Measurements from ENCODE around the gene RAMP1.

RAMP1 gene

DNA sequence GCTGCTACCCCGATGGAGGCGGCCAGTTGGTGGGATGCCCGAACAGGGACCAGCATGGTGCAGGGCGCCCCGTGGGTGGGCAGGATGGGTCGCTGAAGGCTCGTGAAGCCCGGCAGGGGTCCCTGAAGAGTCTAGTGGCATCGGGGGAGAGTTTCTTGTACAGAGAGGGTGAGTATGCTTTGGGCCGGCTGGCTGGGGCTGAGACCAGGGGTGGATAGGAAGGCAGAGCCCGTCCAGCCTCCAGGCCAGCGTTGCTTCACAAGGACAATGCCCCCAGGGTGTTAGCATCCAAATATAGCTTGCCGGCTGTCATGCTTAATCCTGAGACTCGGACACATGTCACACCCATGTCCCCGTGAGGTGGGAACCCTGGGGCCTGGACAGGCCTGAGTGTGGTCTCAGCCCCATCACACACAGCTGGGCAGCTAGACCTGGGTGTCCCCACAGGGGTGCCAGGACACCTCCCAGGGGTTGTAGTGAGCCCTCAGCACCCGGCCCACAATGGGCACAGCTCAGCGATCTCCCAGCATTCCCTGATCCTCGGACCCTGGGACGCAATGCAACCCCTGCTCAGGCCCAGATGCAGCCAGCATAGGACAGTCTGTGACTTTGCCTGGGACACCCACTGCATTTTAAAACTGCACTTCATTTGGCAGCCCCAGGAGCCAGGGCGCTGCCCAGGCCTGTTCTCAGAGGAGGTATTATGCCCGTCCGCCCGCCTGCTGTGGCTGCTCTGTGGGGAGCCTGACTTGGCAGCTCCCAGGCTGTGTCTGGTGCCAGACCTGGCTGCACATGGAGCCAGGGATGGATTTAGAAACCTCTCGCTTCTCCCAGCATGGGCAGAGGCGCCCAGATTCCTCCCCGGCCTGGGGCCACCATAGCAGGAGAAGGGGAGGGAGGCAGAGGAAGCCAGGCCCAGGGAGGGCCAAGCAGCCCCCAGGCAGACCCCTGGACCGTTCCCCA is 36.4 kb downstream of the RAMP1 start:
- no peak for DNase-seq (ENCODE audit: low spot score)

DNA sequence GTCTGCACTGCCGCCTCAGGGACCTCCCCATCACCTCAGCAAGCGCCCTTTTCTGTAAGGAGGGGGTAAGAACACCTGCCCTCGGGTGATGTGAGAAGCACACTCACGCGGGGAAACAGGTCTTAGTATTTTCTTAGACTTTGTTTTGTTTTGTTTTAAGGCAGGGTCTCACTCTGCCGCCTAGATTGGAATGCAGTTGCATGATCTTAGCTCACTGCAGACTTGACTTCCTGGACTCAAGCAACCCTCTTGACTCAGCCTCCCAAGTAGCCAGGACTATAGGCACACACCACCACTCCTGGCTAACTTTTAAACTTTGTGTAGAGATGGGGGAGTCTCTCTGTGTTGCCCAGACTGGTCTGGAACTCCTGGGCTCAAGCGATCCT is 37.1 kb downstream of the RAMP1 start:
- DNase-seq (ENCODE audit: low spot score) = no peak

DNA sequence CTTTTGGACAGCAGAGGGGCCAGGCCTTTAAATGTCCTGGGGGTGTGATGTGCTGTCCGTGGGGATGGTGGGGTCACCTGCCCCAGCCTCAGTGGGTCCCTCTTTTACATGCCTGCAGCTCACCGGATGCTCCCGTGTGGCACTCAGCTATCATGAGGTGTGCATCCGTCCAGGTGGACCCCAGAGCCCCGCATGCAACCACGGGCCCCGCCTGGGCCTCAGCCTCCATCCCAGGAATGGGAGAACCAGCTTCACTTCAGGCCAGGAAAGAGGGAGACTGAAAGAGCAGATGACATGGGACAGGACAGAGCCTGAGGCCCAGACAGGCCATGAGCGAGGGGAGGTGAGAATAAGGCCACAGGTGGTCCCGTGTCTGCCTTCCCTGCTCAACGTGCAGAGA is 37.5 kb downstream of the RAMP1 start:
- no peak for DNase-seq (ENCODE audit: low spot score)

DNA sequence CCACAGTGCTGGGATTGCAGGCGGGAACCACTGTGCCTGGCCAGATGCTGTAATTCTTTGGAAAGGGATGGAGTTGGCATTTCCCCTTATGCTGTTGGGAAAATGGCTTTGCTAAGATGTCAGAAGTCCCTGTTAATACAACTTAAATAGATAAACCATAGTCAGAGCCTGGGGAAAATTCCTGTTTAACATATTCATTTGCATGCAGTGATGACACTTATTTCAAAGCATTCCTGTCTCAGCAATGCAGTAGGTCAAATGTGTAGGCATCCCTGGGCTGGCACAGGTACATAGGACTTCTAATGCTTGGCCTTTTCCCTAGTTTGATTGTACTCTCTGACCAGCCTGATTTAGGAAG is 38.6 kb downstream of the RAMP1 start:
- no peak for DNase-seq (ENCODE audit: low spot score)

DNA sequence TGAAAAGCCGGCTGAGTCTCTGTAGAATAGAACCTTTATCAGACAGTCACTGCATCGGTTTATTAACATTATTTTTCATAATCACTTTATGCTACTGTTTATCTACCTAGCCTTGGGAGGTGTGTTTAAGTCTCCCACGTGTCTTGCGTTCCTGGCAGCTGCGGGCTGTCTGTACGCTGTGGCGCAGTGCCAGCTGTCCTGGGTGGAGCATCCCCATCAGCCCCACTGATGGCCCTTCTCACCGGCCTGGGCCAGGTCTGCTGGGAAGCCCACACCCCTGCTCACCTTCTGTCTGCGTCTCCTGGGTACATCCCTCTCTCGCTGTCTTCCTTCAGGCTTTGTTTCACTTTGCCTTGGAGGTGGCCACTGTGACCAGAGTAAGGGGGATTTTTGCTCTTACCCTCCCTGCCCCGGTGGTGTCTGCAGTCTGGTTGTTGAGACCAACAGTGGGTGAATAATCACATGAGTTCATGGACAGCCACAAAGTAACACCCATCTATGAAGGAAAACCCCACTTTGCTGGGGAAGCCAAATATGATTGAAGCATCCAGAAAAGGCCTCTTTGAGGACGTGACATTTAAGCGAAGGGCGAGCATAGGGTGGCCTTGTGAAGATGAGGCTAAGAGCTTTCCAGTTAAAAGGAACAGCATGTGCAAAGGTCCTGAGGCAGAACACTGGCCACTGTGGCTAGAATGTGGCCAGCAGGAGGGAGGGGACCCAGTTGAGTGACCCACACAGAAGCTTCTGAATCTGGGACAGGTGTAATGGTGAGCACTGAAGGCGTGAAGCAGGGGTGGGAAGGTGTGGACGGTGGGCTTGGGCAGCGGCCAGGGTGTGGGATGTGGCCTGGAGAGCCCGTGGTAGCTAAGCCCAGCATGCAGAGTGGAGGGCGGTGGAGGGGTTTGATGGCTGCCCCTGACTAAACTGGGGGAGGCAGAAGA is 41.7 kb downstream of the RAMP1 start:
- DNase-seq (ENCODE audit: low spot score) = no peak

DNA sequence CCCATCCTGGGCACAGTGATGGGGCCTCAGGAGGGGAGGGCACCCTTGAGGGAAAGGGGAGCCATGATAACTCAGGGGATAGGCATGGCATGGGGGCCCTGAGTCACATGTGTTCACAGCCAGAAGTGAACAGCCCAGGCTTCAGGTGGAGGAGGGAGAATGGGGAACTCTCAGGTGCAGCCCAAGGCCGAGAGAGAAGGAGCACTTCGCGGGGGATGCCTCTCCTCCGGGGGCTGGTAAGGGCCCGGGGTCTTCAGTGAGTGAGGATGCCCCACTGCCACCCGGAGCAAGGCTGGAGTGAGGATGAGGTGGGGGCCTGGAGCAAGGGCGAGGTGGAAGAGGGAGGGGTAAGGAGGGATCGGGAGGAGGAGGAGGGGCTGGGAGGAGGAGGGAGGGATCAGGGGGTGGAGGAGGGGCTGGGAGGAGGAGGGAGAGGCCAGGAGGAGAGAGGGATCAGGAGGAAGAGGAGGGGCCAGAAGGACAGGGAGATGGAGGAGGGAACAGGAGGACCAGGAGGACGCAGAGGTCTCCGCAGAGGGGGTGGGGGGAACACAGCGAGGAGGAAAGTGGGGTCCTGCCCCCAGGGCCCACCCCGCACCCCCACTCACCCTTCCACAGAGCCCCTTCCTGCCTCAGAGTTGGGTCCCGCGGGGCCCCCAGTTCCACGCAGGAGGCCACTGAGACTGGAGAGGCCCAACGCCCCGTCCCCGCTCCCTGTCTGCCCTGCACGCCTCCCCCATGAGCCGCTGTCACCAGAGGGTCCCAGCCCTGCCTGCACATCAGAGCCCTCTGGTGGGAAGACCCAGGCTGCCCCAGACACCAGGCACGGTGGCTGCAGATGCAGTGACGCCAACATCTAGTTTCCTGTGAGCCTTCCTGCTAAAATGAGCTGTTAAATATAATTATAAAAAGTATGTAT is 42.8 kb downstream of the RAMP1 start:
- DNase-seq (ENCODE audit: low spot score) = no peak

DNA sequence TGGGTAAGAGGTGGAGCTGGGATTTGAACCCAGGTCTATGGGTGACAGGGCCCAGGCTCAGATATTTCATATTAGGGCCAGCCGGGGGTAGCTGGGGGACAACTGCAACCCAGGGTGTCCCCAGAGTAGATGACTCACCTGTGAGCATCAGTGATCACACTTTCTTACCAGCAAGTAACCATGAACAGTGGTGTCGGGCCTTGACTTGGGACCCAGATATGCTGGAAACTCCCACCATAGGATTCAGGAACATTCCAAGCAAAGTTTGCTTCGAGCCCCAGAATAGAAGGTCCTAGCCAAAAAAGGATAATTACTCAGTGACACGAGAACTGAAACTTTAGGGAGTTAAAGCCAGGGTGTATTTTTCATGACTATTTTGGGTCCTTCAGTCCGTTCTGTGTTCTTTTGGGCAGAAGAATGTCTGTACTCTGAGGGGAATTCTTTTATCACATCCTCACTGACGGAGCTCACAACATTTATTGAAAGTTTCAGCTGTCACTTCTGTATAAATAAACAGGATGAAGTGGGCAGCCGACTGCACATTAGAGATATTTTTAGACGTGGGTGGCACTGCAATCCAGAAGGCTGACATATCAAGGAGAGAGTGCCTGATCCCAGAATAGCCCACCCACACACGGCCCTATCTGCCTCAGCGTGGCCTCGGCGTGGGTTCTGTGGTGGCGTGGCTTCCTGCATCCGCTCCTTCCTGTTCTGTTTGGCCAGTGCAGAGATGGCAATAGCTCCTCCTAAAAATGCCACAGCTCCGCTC is 45.6 kb downstream of the RAMP1 start:
- peak; percentile 91 for DNase-seq (ENCODE audit: low spot score)

DNA sequence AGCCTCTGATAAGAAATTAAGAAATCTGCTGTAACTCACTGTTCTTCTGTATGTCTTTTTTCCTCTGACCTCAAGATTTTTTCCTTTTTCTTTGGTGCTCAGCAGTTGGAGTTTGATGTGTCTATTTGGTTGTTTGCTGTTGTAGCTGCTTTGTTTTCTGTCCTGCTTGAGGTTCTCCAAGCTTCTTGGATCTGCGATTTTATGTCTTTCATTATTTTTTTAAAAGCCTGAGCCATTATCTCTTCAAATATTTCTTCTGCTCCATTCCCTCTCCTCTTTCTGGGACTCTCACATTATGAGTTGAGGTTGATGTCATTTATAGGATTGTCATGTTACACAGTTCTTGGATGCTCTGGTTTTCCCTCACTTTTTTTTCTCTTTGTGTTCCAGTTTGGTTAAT is 47.7 kb downstream of the RAMP1 start:
- no peak for DNase-seq (ENCODE audit: low spot score)

DNA sequence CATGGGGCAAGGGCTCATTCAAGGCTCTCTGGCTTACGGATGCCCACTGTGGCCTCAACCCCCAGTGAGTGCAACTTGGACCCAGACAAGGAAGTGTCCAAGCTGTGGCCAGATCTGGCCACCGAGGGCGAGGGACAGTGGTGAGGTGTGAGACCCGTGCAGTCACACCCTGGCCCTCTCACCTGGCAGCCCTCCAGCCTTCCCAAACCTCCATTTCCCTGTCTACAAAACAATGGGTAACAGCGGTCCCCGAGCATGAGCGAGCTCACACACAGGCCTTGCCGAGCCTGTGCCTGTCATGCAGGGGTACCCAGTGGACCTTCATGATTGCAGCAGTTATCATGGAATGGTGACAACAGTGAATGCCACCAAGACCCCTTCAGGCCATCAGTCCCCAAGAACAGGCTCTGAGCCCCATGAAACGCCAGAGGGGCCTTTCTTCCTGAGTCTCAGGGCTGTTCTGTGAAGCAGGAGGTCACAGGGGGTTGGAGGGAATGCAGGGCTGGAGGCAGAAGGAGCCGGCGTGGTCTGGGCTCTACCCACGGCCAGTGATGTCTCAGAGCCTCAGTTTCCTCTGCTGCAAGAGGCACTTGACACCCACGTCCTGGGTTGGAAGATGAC is 49.8 kb downstream of the RAMP1 start:
- no peak for DNase-seq (ENCODE audit: low spot score)

DNA sequence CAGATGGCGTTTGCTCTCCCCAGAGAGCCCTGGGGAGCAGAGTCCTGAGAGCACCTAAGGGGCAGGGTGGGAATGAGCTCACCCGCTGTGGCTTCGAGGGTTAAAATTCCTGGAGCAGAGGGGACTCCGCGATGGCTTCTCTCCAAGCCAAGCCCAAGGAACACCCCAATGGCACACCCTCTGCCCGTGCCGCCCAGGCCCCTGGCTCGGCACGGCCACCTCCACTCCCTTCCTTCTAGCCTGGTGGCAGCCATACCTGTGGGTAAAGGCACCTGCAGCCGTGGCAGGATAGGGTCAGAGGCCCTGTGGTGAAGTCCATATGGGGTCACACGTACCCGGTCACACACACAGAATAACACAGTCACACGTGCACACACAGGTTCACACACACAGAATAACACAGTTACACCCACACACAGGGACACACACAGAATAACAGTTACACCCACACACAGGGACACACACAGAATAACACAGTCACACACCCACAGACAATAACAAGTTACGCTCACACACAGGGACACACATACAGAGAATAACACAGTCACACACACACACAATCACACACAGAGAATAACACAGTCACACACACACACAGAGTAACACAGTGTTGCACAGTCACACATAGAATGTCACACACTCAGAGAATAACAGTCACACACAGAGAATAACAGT is 50.5 kb downstream of the RAMP1 start:
- no peak for DNase-seq (ENCODE audit: low spot score)

DNA sequence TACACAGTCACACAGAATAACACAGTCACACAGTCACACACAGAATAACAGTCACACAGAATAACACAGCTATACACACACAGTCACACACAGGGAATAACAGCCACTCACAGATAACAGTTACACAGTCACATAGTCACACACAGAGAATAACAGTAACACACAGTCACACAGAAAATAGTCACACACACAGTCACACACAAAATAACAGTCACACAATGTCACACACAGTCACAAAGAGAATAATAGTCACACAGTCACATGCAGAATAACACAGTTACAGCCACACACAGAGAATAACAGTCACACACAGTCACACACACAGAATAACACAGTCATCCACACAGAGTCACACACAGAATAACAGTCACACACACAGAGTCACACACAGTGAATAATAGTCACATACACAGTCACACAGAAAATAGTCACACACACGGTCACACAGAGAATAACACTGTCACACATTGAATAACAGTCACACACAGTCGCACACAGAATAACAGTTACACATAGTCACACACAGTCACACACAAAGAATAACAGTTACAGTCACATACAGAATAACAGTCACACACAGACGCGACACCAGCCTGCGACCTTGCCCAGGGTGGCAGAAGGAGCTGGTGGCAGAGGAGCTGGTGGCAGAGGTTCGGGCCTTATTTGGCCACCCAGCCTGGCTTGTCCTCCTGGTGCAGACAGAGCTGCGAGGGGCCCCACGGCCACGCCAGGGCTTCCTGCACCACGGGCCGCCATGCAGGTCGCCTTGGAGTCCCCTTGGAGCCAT is 51.3 kb downstream of the RAMP1 start:
- DNase-seq (ENCODE audit: low spot score) = no peak

DNA sequence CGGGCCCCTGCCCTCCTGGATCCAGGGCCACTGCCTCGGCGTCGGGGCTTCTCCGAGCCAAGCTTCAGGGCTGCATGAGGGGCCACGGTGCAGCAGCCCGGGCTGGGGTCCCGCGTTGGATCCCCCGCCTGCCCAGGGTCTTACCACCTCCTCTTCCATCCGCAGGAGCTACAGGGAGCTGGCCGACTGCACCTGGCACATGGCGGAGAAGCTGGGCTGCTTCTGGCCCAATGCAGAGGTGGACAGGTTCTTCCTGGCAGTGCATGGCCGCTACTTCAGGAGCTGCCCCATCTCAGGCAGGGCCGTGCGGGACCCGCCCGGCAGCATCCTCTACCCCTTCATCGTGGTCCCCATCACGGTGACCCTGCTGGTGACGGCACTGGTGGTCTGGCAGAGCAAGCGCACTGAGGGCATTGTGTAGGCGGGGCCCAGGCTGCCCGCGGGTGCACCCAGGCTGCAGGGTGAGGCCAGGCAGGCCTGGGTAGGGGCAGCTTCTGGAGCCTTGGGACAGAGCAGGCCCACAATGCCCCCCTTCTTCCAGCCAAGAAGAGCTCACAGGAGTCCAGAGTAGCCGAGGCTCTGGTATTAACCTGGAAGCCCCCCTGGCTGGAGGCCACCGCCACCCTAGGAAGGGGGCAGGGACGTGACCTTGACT is 52.1 kb downstream of the RAMP1 start:
- no peak for DNase-seq (ENCODE audit: low spot score)

DNA sequence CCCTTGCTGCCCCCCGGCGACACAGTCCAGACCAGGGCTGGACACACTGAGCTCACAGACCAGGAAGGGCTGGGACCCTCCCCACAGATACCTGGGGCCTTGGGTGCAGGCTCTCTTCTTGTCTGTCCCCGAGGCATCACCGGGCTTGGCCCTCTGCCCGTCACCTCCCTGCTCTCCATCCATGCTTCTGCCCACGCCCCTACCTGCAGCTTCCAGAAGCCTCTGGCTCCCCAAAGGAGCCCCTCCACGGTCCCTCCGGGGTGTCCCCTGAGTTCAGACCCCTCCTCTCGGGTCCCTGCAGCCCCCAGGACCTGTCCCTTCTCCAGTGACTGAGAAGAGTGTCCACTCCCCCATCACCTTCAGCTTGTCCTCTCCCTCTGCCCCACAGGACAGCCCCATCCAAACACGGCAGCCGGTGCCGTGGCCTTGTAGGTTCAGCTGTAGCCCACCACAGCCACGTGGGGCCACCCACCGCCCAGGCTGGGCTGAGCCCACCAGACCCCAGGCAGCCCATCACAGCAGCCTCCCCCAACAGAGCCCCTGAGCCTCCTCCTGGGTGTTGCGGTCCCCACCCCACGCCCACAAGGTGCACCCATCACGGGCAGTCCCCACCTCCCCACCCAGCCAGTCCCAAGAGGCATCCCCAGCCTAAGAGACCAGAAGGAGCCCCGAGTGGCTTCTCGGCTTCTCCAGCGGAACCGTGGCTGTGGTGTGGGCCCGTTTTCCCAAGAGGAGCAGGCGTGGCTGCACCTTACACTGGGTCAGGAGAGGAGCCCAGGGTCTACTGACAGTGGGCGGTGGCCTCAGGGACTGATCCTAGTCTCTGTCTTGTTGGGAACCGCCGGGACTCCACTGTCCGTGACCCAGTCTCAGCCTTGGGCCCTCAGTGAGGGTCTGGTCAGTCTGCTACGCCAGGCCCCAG is 53.1 kb downstream of the RAMP1 start:
- no peak for DNase-seq (ENCODE audit: low spot score)

DNA sequence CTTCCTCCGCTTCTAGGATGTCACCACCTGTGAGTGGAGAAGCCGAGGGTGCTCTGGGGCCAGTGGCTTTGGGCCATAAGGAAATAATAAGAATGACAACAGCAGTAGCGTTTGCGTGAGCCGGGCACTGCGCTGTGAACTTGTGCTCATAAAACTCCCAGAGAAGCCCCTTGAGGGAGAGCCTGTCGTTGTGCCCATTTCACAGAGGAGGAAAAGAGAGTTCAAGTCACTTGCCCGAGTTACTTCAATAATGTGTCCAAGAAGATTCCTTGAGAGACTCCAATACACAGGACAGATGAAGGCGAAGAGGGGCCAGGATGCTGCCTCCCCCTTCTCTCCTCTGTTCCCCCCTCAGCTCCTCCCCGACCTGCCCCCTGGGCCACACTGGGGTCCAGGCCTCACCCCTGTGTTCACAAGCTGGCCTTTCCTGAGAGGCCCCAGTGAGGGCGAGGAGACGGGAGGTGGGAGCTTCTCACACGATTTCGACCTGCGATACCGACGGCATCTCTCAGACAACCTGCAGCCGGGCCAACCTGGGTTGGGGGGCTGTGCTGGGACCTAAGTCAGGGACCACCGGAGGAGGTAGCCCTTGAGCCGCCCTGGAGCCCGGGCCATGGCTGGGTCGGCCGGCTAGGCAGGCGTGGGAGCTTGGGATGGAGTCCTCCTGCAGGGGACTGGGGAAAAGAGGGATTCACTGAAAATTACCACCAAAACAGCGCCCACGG is 53.9 kb downstream of the RAMP1 start:
- no peak for DNase-seq (ENCODE audit: low spot score)

DNA sequence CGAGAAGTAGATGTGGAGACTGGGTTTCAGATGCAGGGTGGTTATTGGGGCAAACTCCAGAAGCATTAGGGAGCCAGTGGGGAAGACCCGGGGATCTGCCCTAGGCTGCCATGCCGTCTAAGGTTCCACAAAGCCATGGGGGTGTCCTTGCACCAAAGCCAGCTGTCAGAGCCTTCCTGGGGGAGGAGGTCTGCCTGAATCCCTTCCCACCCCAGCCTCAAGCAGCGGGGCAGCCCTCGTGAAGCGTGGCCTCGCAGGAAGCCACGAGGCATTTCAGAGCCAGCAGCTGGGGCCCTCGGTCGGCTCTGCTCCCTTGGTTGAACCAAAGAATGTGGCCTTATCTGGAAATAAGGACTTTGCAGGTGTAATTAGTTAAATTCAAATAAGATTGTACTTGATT is 56.2 kb downstream of the RAMP1 start:
- no peak for DNase-seq (ENCODE audit: low spot score)

DNA sequence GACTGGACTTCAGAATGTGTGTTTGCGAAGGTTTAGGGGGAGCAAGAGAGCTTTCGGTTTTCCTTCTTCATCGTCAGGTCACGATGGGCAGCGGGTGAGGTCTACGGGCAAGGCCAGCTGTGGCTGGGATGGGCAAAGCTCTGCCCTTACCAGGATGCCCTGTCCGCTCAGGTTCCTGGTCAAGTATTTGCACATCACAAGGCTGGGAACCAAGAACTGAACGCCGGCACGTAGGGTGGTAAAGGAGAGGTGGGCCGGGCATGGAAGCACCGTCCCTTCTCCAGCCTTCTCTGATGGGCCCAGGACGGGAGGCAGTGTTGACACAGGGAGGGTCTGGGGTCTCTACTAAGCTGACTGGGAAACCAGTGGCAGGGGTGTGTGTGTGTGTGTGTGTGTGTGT is 56.9 kb downstream of the RAMP1 start:
- DNase-seq (ENCODE audit: low spot score) = no peak
